ENCODE results near the gene CTIF. TPM values are rescaled to one million over a fixed set of nuclear protein-coding genes. Genes with fewer than 3 reads are reported as not detected.

CTIF gene
- polyA plus RNA-seq, 1 of the 3 experiments (the other 2 are of a cell fraction): 47.2 TPM

DNA sequence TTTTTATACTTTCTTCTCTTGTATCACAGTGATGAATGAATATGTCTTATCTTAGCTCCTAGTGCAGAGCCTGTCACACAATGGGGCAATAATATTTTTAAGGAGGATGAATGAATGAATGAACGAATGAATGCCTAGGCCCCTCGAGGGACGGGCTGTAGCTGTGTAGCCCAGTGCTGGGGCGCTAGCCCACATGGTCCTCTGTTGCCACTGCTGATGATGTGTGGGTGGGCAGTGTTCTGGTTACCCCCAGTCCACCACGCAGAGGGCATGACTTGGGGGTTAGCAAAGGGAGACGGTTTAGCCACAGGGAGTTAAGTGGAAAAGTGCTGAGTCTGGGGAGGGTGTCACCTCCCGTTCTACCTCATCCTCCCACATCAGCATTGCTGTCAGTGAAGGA is 277.7 kb downstream of the CTIF start:
- H3K9me2 ChIP-seq: no peaks in the 10 kb centered on the region
- peaks cover 18% of the 10 kb centered on the region for H3F3A ChIP-seq (replicated peaks; ENCODE audit: insufficient read depth)
- no peak overlapping the region for H2AFZ ChIP-seq (ENCODE audit: low read depth)
- H3K36me3 ChIP-seq (replicated peaks in 1 of 2; ENCODE audit: control insufficient read depth in 1 of 2, insufficient read depth in 2 of 2, low read length in 1 of 2): peaks cover 24 to 42% of the 10 kb centered on the region in 2 experiments
- no peak overlapping the region for H3K4me2 ChIP-seq
- no peak for DNase-seq
- H3K27me3 ChIP-seq (ENCODE audit: insufficient read depth): no peaks in the 10 kb centered on the region
- WGBS (ENCODE audit: low lambda C conversion rate): 71% methylated on average over 6 of the region's 7 CpGs
- no peak overlapping the region; a peak in 1 of 4 replicates for H3K27ac ChIP-seq (ENCODE audit: low read depth in 2 of 2, low read length in 1 of 2)
- no peaks in the 10 kb centered on the region for H4K20me1 ChIP-seq (ENCODE audit: insufficient read depth)
- no peak overlapping the region for H3K9ac ChIP-seq
- ChIA-PET POLR2A (no interaction called here), CTCF (interaction anchor here (1.1 to 1.5 kb wide), 2 partner anchors 11 to 21 kb away, joined by 3 read pairs; no protein-coding TSS in a partner anchor)
- peaks cover 22% of the 10 kb centered on the region for H3K79me2 ChIP-seq (ENCODE audit: insufficient read depth)
- H3K4me1 ChIP-seq (ENCODE audit: control insufficient read depth in 1 of 2, insufficient read depth in 2 of 2, low read depth in 1 of 2, low read length in 1 of 2): no peaks in the 10 kb centered on the region; a peak in 1 of 4 replicates
- no peaks in the 10 kb centered on the region for H3K9me3 ChIP-seq
- no peak overlapping the region for H3K4me3 ChIP-seq (ENCODE audit: low read depth in 2 of 2, low read length in 1 of 2)
- TF ChIP-seq FOSL2 (IDR thresholded peaks at IDR 0.05; ENCODE audit: borderline replicate concordance, low read depth) (no peak), EP300 (IDR thresholded peaks at IDR 0.05; ENCODE audit: borderline replicate concordance in 1 of 2, low read depth in 1 of 2, low read length in 1 of 2) (no peak), ELF1 (IDR thresholded peaks at IDR 0.05) (no peak), MEF2A (IDR thresholded peaks at IDR 0.05; ENCODE audit: borderline replicate concordance, low read depth) (no peak), TAF1 (IDR thresholded peaks at IDR 0.05; ENCODE audit: borderline replicate concordance, low read depth, low read length) (no peak), YY1 (IDR thresholded peaks at IDR 0.05; ENCODE audit: low read depth) (no peak), TCF12 (IDR thresholded peaks at IDR 0.05) (no peak), JUND (IDR thresholded peaks at IDR 0.05) (no peak), EZH2phosphoT487 (IDR thresholded peaks at IDR 0.05; ENCODE audit: borderline replicate concordance, low read depth) (no peak), FOXJ3 (CRISPR knock-in tag; IDR thresholded peaks at IDR 0.05) (no peak), CHD2 (IDR thresholded peaks at IDR 0.05; ENCODE audit: low read length, partially characterized antibody) (no peak)
- TF ChIP-seq, protein P1, sequence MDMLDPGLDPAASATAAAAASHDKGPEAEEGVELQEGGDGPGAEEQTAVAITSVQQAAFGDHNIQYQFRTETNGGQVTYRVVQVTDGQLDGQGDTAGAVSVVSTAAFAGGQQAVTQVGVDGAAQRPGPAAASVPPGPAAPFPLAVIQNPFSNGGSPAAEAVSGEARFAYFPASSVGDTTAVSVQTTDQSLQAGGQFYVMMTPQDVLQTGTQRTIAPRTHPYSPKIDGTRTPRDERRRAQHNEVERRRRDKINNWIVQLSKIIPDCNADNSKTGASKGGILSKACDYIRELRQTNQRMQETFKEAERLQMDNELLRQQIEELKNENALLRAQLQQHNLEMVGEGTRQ (IDR thresholded peaks at IDR 0.05; ENCODE audit: borderline replicate concordance, low read depth, low read length): no peak
- TF ChIP-seq, protein P2, sequence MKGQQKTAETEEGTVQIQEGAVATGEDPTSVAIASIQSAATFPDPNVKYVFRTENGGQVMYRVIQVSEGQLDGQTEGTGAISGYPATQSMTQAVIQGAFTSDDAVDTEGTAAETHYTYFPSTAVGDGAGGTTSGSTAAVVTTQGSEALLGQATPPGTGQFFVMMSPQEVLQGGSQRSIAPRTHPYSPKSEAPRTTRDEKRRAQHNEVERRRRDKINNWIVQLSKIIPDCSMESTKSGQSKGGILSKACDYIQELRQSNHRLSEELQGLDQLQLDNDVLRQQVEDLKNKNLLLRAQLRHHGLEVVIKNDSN (IDR thresholded peaks at IDR 0.05; ENCODE audit: borderline replicate concordance, low read depth): no peak
- TF ChIP-seq, protein P3, sequence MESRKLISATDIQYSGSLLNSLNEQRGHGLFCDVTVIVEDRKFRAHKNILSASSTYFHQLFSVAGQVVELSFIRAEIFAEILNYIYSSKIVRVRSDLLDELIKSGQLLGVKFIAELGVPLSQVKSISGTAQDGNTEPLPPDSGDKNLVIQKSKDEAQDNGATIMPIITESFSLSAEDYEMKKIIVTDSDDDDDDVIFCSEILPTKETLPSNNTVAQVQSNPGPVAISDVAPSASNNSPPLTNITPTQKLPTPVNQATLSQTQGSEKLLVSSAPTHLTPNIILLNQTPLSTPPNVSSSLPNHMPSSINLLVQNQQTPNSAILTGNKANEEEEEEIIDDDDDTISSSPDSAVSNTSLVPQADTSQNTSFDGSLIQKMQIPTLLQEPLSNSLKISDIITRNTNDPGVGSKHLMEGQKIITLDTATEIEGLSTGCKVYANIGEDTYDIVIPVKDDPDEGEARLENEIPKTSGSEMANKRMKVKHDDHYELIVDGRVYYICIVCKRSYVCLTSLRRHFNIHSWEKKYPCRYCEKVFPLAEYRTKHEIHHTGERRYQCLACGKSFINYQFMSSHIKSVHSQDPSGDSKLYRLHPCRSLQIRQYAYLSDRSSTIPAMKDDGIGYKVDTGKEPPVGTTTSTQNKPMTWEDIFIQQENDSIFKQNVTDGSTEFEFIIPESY (IDR thresholded peaks at IDR 0.05; ENCODE audit: borderline replicate concordance, low read depth): no peak
- TF ChIP-seq, protein P4, sequence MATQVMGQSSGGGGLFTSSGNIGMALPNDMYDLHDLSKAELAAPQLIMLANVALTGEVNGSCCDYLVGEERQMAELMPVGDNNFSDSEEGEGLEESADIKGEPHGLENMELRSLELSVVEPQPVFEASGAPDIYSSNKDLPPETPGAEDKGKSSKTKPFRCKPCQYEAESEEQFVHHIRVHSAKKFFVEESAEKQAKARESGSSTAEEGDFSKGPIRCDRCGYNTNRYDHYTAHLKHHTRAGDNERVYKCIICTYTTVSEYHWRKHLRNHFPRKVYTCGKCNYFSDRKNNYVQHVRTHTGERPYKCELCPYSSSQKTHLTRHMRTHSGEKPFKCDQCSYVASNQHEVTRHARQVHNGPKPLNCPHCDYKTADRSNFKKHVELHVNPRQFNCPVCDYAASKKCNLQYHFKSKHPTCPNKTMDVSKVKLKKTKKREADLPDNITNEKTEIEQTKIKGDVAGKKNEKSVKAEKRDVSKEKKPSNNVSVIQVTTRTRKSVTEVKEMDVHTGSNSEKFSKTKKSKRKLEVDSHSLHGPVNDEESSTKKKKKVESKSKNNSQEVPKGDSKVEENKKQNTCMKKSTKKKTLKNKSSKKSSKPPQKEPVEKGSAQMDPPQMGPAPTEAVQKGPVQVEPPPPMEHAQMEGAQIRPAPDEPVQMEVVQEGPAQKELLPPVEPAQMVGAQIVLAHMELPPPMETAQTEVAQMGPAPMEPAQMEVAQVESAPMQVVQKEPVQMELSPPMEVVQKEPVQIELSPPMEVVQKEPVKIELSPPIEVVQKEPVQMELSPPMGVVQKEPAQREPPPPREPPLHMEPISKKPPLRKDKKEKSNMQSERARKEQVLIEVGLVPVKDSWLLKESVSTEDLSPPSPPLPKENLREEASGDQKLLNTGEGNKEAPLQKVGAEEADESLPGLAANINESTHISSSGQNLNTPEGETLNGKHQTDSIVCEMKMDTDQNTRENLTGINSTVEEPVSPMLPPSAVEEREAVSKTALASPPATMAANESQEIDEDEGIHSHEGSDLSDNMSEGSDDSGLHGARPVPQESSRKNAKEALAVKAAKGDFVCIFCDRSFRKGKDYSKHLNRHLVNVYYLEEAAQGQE (IDR thresholded peaks at IDR 0.05; ENCODE audit: low read depth, low read length): no peak

All from SK-N-SH (cell line).